HG03571 (cell line): Measurements from ENCODE around the gene BPIFA2.
"Not testable (repeated sequence)": the region's sequence is repeated elsewhere in the genome, so short reads cannot be mapped to it uniquely, and the experiment has no call there.

Experiments
- ATAC-seq: cut with Tn5 transposase; IDR thresholded peaks from one replicate; pipeline ENCODE4 v1.9.1; 2021; ENCODE audit not compliant: unreplicated experiment

BPIFA2 gene

GRCh38 chr20:33159713-33160112 is 8.2 kb upstream of the BPIFA2 start:
- no peak for ATAC-seq

- no peak for ATAC-seq
These were observed 7.3 kb upstream of the BPIFA2 start for GRCh38 chr20:33160681-33161080.

GRCh38 chr20:33162313-33162712 is 5.6 kb upstream of the BPIFA2 start:
- no peak for ATAC-seq

- ATAC-seq, result no peak
These were observed 5.2 kb upstream of the BPIFA2 start for GRCh38 chr20:33162753-33163152.

- no peak for ATAC-seq
These were observed 3.9 kb upstream of the BPIFA2 start for GRCh38 chr20:33163856-33164762.

- no peak for ATAC-seq
These were observed 3.2 kb upstream of the BPIFA2 start for GRCh38 chr20:33164763-33165095.

- ATAC-seq, result no peak
These were observed 2.4 kb upstream of the BPIFA2 start for GRCh38 chr20:33165416-33166055.

- no peak for ATAC-seq
These were observed 1.3 kb upstream of the BPIFA2 start for GRCh38 chr20:33166533-33167113.

GRCh38 chr20:33169176-33169794 is 1.3 kb downstream of the BPIFA2 start:
- no peak for ATAC-seq

GRCh38 chr20:33172781-33173180 is 4.8 kb downstream of the BPIFA2 start:
- no peak for ATAC-seq

- ATAC-seq, result no peak
These were observed 7.2 kb downstream of the BPIFA2 start for GRCh38 chr20:33175123-33175522.

GRCh38 chr20:33176101-33176500 is 8.1 kb downstream of the BPIFA2 start:
- ATAC-seq, result no peak

- ATAC-seq, result no peak
These were observed 9.9 kb downstream of the BPIFA2 start for GRCh38 chr20:33177866-33178265.

GRCh38 chr20:33178726-33179125 is 10.8 kb downstream of the BPIFA2 start:
- no peak for ATAC-seq

- no peak for ATAC-seq
These were observed 12.2 kb downstream of the BPIFA2 start for GRCh38 chr20:33180169-33180568.

- no peak for ATAC-seq
These were observed 13.6 kb downstream of the BPIFA2 start for GRCh38 chr20:33181482-33182093.

- ATAC-seq, result no peak
These were observed 15.4 kb downstream of the BPIFA2 start for GRCh38 chr20:33183312-33183711.

GRCh38 chr20:33185031-33185590 is 17.2 kb downstream of the BPIFA2 start:
- not testable (repeated sequence) for ATAC-seq

- no peak for ATAC-seq
These were observed 19.5 kb downstream of the BPIFA2 start for GRCh38 chr20:33187491-33187890.

- no peak for ATAC-seq
These were observed 20.5 kb downstream of the BPIFA2 start for GRCh38 chr20:33188421-33188820.

GRCh38 chr20:33191484-33191883 is 23.5 kb downstream of the BPIFA2 start:
- no peak for ATAC-seq
